Measurements from ENCODE around the gene TMEM231. TPM values are rescaled to one million over a fixed set of nuclear protein-coding genes. Genes with fewer than 3 reads are reported as not detected.
A peak's percentile ranks its signal among the peaks of the same experiment; 100 is the strongest.

Gene TMEM231
- total RNA-seq, 1 experiment from 2014 or later = 3.4 TPM

DNA sequence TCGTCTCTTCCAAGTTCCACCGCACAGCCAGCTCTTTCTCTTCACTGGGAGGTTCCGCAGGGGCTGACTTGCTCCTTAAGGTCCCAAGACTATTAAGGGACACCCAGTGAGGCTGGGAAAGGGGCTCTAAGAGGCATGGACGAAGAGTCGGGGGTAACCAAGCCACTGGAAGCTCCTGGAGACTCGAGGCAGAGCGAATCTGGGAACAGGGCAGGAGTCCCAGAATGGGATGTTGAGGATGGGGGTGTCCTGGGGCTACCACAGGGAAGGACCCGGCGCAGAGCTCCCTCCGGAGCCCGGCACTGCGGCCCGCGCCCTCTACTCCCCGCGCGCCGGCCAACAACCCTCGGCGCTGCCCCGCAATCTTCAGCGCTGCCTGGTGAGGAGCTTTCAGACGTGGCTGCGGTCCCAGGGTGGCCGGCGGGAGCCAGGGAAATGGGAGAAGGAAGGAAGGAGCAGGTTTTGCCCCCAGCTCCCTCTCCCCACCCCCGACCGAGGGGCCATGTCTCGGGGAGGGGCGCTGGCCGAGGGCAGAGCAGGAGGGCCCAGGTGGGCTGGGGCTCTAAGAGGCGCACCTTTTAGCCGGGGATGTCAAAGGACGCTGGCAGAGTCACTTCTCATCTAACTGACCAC is 20.7 kb downstream of the TMEM231 start:
- Histone ChIP-seq H4K91ac (ENCODE audit: insufficient read length, low read depth, low read length) (no peak overlapping the region), H3K14ac (ENCODE audit: insufficient read depth, low read length) (no peak overlapping the region; the same call in 1 of the 2 replicates), H3K4me1 (ENCODE audit: insufficient read depth, low read length) (no peaks in the 10 kb centered on the region), H3K9ac (ENCODE audit: extremely low read depth, insufficient read length, low read length) (no peak overlapping the region), H2BK20ac (ENCODE audit: low read depth, low read length, poor library complexity, severe bottlenecking) (no peak overlapping the region), H3K9me3 (ENCODE audit: control insufficient read depth, low read depth, low read length) (no peaks in the 10 kb centered on the region), H3K56ac (ENCODE audit: insufficient read length, low read depth, low read length) (no peak overlapping the region), H3K23me2 (ENCODE audit: insufficient read length, low read depth, low read length, poor library complexity, severe bottlenecking) (no peaks in the 10 kb centered on the region), H2BK15ac (ENCODE audit: low read depth, low read length) (no peak overlapping the region), H4K5ac (ENCODE audit: insufficient read length, low read depth, low read length) (no peak overlapping the region), H2AK5ac (ENCODE audit: insufficient read length, low read length) (no peak overlapping the region), H2BK12ac (ENCODE audit: insufficient read length, low read depth, low read length) (no peak overlapping the region), H3K79me2 (ENCODE audit: insufficient read depth, low read length) (no peaks in the 10 kb centered on the region), H3K79me1 (ENCODE audit: insufficient read depth, low read depth, low read length, poor library complexity, severe bottlenecking) (no peaks in the 10 kb centered on the region), H4K20me1 (ENCODE audit: control insufficient read depth, insufficient read depth, insufficient read length) (no peaks in the 10 kb centered on the region), H2BK5ac (ENCODE audit: insufficient read length, low read length) (no peak overlapping the region), H4K8ac (replicated peaks; ENCODE audit: insufficient read length, low read depth, low read length) (no peak overlapping the region), H3T11ph (ENCODE audit: low read length) (no peak overlapping the region), H2BK120ac (ENCODE audit: low read depth, low read length, poor library complexity, severe bottlenecking) (no peak overlapping the region), H3K4me2 (ENCODE audit: insufficient read depth, insufficient read length, low read length) (no peak overlapping the region), H3K4ac (ENCODE audit: low read depth, low read length) (no peak overlapping the region), H2AFZ (ENCODE audit: low read length) (no peak overlapping the region), H3K23ac (ENCODE audit: insufficient read length, low read depth, low read length) (no peak overlapping the region), H3K27ac (ENCODE audit: insufficient read length, low read depth, low read length) (no peak overlapping the region), H3K27me3 (ENCODE audit: insufficient read depth, low read length) (no peaks in the 10 kb centered on the region), H3K18ac (ENCODE audit: insufficient read length, low read depth, low read length) (no peak overlapping the region)
- Mint-ChIP-seq H3K27ac (no peak overlapping the region), H3K4me1 (peaks cover 14 to 17% of the 10 kb centered on the region in 2 experiments), H3K9me3 (no peaks in the 10 kb centered on the region), H3K36me3 (ENCODE audit: insufficient read depth in 1 of 3, low read depth in 3 of 3) (peaks cover 0 to 3% (median 0%) of the 10 kb centered on the region in 3 experiments; a peak in 1 of 7 replicates), H3K4me3 (no peak overlapping the region), H3K27me3 (ENCODE audit: low read depth) (no peaks in the 10 kb centered on the region; the same call in 1 of the 2 replicates)
- WGBS (ENCODE audit: extremely low coverage, insufficient read length, low lambda C conversion rate) = no CpG with 5 or more reads among the region's 34 CpGs
- peak; percentile 45 for DNase-seq
- TF ChIP-seq, protein P1, sequence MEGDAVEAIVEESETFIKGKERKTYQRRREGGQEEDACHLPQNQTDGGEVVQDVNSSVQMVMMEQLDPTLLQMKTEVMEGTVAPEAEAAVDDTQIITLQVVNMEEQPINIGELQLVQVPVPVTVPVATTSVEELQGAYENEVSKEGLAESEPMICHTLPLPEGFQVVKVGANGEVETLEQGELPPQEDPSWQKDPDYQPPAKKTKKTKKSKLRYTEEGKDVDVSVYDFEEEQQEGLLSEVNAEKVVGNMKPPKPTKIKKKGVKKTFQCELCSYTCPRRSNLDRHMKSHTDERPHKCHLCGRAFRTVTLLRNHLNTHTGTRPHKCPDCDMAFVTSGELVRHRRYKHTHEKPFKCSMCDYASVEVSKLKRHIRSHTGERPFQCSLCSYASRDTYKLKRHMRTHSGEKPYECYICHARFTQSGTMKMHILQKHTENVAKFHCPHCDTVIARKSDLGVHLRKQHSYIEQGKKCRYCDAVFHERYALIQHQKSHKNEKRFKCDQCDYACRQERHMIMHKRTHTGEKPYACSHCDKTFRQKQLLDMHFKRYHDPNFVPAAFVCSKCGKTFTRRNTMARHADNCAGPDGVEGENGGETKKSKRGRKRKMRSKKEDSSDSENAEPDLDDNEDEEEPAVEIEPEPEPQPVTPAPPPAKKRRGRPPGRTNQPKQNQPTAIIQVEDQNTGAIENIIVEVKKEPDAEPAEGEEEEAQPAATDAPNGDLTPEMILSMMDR (conservative IDR thresholded peaks at IDR 0.05) = no peak
